NOMO-1 treated with DMSO at 0.1 percent for 48 hours (cell line): ENCODE data around the gene CD7.

ENCODE experiments used
- DNase-seq: peaks from one replicate; lab custom pipeline; 2025; ENCODE audit not compliant: unreplicated experiment; lab: John Stamatoyannopoulos, UW

The CD7 gene

GRCh38 chr17:82280537-82280936 is 36.9 kb downstream of the CD7 start:
- no peak for DNase-seq

- peak; percentile 85 for DNase-seq
Observed at GRCh38 chr17:82278786-82279391, 38.5 kb downstream of the CD7 start.

DNA sequence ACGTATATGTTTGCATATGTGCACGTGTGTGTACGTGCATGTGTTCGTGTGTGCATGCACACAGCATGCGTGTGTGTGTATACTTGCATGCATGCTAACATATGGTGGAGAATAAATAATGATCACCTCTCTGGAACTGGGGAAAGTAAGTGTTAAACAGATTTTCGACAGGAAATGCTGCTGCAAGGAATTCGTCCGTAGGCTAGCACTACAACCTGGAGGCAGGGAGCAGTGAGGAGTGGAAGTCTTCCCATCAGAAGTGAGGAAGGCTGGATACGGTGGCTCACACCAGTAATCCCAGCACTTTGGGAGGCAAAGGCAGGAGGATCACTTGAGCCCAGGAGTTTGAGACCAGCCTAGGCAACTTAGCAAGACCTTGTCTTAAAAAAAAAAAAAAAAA is 39.1 kb downstream of the CD7 start:
- DNase-seq: no peak

DNA sequence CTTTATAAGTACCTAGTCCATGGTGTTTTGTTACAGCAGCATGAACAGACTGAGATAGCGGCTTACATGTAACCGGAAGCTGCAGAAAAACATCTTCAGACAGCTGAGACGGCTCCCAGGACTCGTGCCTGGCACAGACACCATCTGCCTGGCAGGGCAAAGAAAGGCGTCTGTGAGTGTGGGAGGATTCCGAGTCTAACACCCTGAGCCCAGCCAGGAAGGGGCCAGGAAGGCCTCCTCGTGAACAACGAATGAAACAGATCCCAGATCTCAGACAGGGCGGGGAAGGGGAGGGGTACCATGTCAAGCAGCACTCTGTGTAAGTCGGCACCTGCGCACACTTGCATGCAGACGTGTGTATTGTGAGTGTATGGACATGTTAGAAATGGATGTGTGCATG is 39.6 kb downstream of the CD7 start:
- DNase-seq: no peak

GRCh38 chr17:82276938-82277337 is 40.5 kb downstream of the CD7 start:
- DNase-seq: no peak

DNA sequence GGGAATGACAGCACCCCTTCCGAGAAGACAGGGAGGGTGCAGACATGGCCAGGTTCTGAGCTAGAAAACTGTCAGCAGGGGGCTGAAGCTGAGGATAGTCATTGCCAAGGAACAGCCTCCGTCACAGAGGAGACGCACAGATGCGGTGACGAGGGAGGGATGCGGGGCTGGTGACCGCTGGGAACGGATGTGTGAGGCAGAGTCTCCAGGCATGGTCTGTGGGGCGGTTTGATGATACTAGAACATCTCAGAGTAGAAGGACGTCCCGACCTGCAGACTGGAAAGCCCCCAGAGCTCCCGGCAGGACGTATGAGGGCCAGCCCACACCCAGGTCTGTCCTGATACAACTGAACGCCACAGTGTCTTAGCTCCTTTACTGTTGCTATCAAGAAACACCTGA is 42.1 kb downstream of the CD7 start:
- DNase-seq: no peak

DNA sequence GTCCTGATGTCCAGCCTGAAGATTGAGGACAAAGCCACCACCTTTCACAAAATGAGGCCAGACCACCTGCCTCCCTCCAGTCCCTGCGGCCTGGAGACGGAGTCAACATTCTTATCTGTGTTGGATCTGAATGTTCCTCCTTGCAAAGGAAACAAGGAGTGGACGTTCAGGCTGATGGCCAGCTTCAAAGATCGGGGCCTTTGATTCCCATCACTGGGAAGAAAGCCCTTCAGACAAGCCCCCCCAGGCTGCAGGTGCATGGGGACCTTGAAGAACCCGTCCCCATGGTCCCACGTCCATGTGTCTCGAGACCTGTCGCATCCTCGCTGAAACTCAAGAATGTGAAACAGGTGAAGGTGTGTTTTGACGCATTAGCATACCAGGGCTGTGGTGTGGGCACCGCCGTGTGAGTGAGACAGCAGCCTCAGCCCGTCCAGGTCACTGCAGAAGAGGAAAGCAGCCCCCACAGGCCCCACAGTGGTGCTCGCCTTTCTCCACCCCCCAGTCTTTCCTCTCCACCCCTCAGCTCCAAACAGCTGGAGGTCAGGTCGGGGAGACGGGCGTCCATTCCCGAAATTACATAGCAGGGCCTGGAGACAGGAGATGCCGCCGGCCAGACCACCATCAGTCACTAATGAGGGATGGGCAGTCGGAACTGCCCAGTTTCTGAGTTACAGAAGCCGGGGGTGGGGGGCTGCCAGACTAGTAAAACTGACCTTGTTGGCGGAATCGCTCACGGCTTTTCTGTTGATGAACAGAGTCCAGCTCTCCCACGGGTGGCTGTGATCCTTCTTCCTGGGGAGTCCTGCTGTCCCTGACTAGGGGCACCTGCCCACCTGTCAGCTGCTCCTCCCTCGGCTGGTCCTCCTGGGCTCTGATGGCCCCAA is 43.0 kb downstream of the CD7 start:
- DNase-seq: no peak

- peak; percentile 79 for DNase-seq
Observed at GRCh38 chr17:82273327-82274133, 43.9 kb downstream of the CD7 start, which contains the start of gene CSNK1D. TSS of gene CSNK1D (minus strand) at chr17:82273700. CDS start at chr17:82273381, 319 bp downstream.

DNA sequence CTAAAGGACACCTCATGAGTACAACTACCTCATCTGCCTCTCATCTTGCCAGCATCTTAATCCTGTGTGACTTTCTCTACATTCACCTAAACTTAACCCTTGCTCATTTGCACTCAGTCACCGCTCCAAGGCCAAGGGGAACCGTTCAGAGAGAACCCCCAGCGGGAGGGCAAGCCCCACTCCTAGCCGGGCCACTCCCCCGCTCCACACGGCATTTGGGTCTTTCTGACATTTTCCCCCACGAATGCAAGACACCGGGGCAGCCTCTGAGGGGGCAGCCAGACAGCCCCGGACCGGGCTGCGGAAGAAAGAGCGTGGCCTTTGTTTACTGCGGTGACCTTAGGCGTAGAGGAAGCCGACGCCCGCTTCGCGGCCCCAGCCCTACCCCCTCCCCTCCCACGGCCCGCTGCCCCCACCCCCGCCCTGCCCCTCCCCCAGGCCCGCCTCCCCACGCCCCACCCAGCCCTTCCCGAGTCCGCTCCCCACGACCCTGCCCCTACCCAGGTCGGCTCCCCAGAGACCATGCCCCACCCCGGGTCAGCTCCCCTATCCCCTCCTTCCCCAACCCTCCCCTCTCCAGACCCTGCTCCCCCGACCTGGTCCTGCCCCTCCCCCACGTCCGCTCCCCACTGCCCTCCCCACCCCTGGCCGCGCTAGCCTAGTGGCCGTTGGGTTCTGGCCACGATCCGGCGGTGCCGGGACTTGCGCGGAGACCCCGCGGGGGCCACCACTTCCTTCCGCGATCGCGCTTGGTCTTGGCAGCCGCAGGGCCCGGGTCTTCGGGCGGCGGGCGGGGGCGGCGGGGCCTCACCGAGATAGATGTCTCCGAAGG is 44.7 kb downstream of the CD7 start:
- DNase-seq: peak; percentile 23

GRCh38 chr17:82271401-82271800 is 46.0 kb downstream of the CD7 start:
- DNase-seq: no peak

GRCh38 chr17:82270651-82271050 is 46.8 kb downstream of the CD7 start:
- no peak for DNase-seq

GRCh38 chr17:82269882-82270500 is 47.4 kb downstream of the CD7 start:
- no peak for DNase-seq

GRCh38 chr17:82269138-82269881 is 48.1 kb downstream of the CD7 start:
- no peak for DNase-seq

GRCh38 chr17:82267575-82268379 is 49.6 kb downstream of the CD7 start:
- peak; percentile 89 for DNase-seq

- DNase-seq: no peak
Observed at GRCh38 chr17:82266142-82266541, 51.3 kb downstream of the CD7 start.
